ENCODE results near the gene ITGB8.

The ITGB8 gene

DNA sequence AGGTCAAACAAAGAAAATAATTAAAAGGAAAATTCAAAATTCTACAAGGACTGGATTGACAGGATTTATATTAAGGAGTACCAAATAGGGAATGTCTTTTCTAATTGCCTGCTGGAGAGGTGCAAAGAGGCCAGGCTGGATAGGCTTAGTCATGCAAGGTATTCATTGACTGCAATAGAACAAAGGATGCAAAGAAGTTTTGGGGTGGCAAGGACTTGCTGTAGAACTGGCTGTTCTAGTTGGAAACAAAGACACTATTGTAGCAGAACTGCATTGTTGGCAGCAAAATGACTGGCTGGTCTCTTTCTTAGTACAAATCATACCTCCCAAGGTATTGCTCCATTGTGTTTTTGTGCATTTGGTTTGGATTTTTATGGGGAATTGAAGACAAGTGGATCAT lies 10.1 kb downstream of the ITGB8 start:
- Histone ChIP-seq H3K79me2 (no peaks in the 10 kb centered on the region), H3K4me1 (no peaks in the 10 kb centered on the region), H3K9me3 (ENCODE audit: control insufficient read depth, low read length) (no peaks in the 10 kb centered on the region), H3K27ac (no peak overlapping the region), H3K4me3 (ENCODE audit: low read depth, low read length) (no peak overlapping the region), H3K9ac (no peak overlapping the region), H3K27me3 (ENCODE audit: control insufficient read depth, insufficient read depth, low read length) (no peaks in the 10 kb centered on the region), H3K36me3 (ENCODE audit: control insufficient read depth, insufficient read depth, low read length) (no peaks in the 10 kb centered on the region), H2AFZ (no peak overlapping the region), H3K4me2 (ENCODE audit: low read length) (no peak overlapping the region)
- TF ChIP-seq, protein P1, sequence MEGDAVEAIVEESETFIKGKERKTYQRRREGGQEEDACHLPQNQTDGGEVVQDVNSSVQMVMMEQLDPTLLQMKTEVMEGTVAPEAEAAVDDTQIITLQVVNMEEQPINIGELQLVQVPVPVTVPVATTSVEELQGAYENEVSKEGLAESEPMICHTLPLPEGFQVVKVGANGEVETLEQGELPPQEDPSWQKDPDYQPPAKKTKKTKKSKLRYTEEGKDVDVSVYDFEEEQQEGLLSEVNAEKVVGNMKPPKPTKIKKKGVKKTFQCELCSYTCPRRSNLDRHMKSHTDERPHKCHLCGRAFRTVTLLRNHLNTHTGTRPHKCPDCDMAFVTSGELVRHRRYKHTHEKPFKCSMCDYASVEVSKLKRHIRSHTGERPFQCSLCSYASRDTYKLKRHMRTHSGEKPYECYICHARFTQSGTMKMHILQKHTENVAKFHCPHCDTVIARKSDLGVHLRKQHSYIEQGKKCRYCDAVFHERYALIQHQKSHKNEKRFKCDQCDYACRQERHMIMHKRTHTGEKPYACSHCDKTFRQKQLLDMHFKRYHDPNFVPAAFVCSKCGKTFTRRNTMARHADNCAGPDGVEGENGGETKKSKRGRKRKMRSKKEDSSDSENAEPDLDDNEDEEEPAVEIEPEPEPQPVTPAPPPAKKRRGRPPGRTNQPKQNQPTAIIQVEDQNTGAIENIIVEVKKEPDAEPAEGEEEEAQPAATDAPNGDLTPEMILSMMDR (IDR thresholded peaks at IDR 0.05): no peak

DNA sequence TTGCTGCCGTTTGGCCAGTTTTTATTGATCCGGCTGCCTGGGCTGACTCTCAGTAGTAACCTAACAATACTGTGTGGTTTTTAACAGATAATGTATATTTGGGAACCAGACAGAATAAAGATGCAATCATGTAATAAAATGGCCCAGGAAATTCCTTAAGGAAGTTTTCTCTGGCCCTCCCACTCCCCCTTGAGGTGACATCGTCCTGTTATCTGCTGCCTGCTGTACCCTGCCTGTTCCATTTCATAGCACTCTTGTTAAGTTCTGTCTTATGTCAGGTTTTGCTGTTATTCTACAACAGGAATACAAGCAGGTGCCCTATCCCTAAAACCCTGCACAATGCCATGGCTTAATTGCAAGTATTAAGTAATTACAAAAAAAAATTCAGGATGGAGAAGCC lies 12.5 kb downstream of the ITGB8 start:
- no peaks in the 10 kb centered on the region for H3K27me3 ChIP-seq (ENCODE audit: control insufficient read depth, insufficient read depth, low read length)
- H3K79me2 ChIP-seq: no peaks in the 10 kb centered on the region
- H3K4me3 ChIP-seq (ENCODE audit: low read depth, low read length): no peak overlapping the region
- no peaks in the 10 kb centered on the region for H3K9me3 ChIP-seq (ENCODE audit: control insufficient read depth, low read length)
- no peak overlapping the region for H3K27ac ChIP-seq
- H3K4me1 ChIP-seq: no peaks in the 10 kb centered on the region
- TF ChIP-seq, protein P1 (IDR thresholded peaks at IDR 0.05): peak; percentile 31
- H3K36me3 ChIP-seq (ENCODE audit: control insufficient read depth, insufficient read depth, low read length): no peaks in the 10 kb centered on the region
- H2AFZ ChIP-seq: no peak overlapping the region
- no peak overlapping the region for H3K4me2 ChIP-seq (ENCODE audit: low read length)
- no peak overlapping the region for H3K9ac ChIP-seq

DNA sequence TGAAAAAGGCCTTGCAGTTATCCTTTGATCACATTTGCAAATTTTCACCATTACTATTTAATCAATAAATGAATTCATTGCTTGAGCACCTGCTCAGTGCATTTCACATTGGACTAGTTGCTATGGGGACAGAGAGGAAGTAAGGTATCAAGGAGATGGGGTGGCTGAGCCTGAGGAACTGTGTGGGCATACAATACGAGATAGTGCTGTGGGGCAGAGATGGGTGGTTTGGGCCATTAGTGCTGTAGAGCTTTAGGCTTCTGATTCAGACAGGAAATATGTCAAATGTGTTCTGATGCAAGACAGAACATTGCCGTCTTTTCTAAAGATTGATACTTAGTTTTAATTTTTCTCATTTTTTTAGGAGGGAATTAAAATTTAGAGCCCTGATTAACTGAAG lies 13.2 kb downstream of the ITGB8 start:
- Histone ChIP-seq H3K4me1 (no peaks in the 10 kb centered on the region), H3K4me2 (ENCODE audit: low read length) (no peak overlapping the region), H3K9me3 (ENCODE audit: control insufficient read depth, low read length) (no peaks in the 10 kb centered on the region), H3K4me3 (ENCODE audit: low read depth, low read length) (no peak overlapping the region), H3K27me3 (ENCODE audit: control insufficient read depth, insufficient read depth, low read length) (no peaks in the 10 kb centered on the region), H2AFZ (no peak overlapping the region), H3K9ac (no peak overlapping the region), H3K27ac (no peak overlapping the region), H3K79me2 (no peaks in the 10 kb centered on the region), H3K36me3 (ENCODE audit: control insufficient read depth, insufficient read depth, low read length) (no peaks in the 10 kb centered on the region)
- TF ChIP-seq, protein P1 (IDR thresholded peaks at IDR 0.05): no peak

DNA sequence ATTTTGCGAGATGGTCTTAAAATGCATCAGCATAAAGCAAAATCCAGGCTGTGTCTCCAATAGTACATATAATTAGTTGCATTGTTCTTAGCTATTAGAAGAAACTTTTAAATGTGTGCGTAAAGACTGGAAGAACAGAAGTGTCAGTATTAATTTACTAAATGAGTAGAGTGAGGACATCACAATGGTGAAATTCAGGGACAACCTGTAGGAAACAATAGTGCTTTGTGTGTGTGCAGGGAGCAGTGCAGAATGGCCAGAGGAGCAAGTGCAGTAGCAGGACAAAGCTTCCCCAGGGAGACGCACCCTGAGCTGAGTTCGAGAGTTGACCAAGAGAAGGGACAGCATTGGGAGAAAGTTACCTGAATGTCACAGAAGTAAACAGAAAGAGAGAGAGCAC lies 13.7 kb downstream of the ITGB8 start:
- Histone ChIP-seq H3K9ac (no peak overlapping the region), H2AFZ (no peak overlapping the region), H3K4me3 (ENCODE audit: low read depth, low read length) (no peak overlapping the region), H3K9me3 (ENCODE audit: control insufficient read depth, low read length) (no peaks in the 10 kb centered on the region), H3K36me3 (ENCODE audit: control insufficient read depth, insufficient read depth, low read length) (no peaks in the 10 kb centered on the region), H3K79me2 (no peaks in the 10 kb centered on the region), H3K27me3 (ENCODE audit: control insufficient read depth, insufficient read depth, low read length) (no peaks in the 10 kb centered on the region), H3K27ac (no peak overlapping the region), H3K4me2 (ENCODE audit: low read length) (no peak overlapping the region), H3K4me1 (no peaks in the 10 kb centered on the region)
- TF ChIP-seq, protein P1 (IDR thresholded peaks at IDR 0.05): no peak

DNA sequence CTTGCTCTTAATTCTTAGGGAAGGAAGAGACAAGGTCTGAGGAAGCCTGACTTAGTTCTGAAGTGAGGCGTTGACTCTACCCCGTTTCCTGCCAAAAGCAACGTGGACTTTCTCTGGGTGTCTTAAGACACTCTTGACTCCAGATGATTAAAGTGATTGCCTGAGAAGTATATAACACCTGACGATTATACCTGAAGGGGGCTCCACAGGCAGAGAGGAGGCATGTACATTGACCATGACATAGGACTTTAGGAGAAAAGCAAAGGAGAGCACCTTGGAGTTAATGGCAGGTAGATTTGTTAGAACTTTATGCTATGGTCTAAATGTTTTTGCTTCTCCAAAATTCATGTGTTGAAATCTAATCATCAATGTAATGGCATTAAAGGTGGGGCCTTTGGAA lies 15.9 kb downstream of the ITGB8 start:
- Histone ChIP-seq H3K4me2 (ENCODE audit: low read length) (no peak overlapping the region), H3K9ac (no peak overlapping the region), H3K36me3 (ENCODE audit: control insufficient read depth, insufficient read depth, low read length) (no peaks in the 10 kb centered on the region), H3K27ac (no peak overlapping the region), H3K79me2 (no peaks in the 10 kb centered on the region), H2AFZ (no peak overlapping the region), H3K4me1 (no peaks in the 10 kb centered on the region), H3K27me3 (ENCODE audit: control insufficient read depth, insufficient read depth, low read length) (no peaks in the 10 kb centered on the region), H3K9me3 (ENCODE audit: control insufficient read depth, low read length) (no peaks in the 10 kb centered on the region), H3K4me3 (ENCODE audit: low read depth, low read length) (no peak overlapping the region)
- TF ChIP-seq, protein P1 (IDR thresholded peaks at IDR 0.05): no peak

Data from parathyroid adenoma (tissue), 2 donors.